ENCODE results near the gene C1orf115.

C1orf115 gene

GRCh38 chr1:220695426-220695825 lies 5.3 kb downstream of the C1orf115 start:
- no peak overlapping the region for H3K4me3 ChIP-seq
- H3K27ac ChIP-seq = no peak overlapping the region
- no peak for TF ChIP-seq CTCF (IDR thresholded peaks at IDR 0.05)
- no peak for DNase-seq
- peaks cover 0 to 10% (median 4%) of the 10 kb centered on the region in 4 donors for H3K4me1 ChIP-seq
- H3K36me3 ChIP-seq = peaks cover 0 to 18% (median 5%) of the 10 kb centered on the region in 3 donors
- H3K27me3 ChIP-seq = no peaks in the 10 kb centered on the region
- no peaks in the 10 kb centered on the region for H3K9me3 ChIP-seq
- intact Hi-C loops (cut with DNase I; ENCODE audit: low total_unique reads) = no loop called here

GRCh38 chr1:220696226-220696862 lies 6.2 kb downstream of the C1orf115 start:
- intact Hi-C loops (cut with DNase I; ENCODE audit: low total_unique reads) = no loop called here
- Histone ChIP-seq H3K27ac (no peak overlapping the region), H3K9me3 (no peaks in the 10 kb centered on the region), H3K4me3 (no peak overlapping the region), H3K4me1 (peaks cover 0 to under 1% (median under 1%) of the 10 kb centered on the region in 4 donors), H3K27me3 (no peaks in the 10 kb centered on the region), H3K36me3 (peaks cover 0 to 18% (median 5%) of the 10 kb centered on the region in 3 donors)
- no peak for DNase-seq
- no peak for TF ChIP-seq CTCF (IDR thresholded peaks at IDR 0.05)

GRCh38 chr1:220696863-220697231 lies 6.7 kb downstream of the C1orf115 start:
- no peak for DNase-seq
- Histone ChIP-seq H3K27ac (no peak overlapping the region), H3K36me3 (peaks cover 0 to 18% (median 5%) of the 10 kb centered on the region in 3 donors), H3K9me3 (no peaks in the 10 kb centered on the region), H3K4me3 (no peak overlapping the region), H3K27me3 (no peaks in the 10 kb centered on the region), H3K4me1 (no peaks in the 10 kb centered on the region)
- no peak for TF ChIP-seq CTCF (IDR thresholded peaks at IDR 0.05)
- intact Hi-C loops (cut with DNase I; ENCODE audit: low total_unique reads) = no loop called here

GRCh38 chr1:220697326-220697725 lies 7.2 kb downstream of the C1orf115 start:
- Histone ChIP-seq H3K9me3 (no peaks in the 10 kb centered on the region), H3K4me3 (no peak overlapping the region), H3K27ac (no peak overlapping the region), H3K36me3 (peaks cover 0 to 18% (median 5%) of the 10 kb centered on the region in 3 donors), H3K4me1 (no peaks in the 10 kb centered on the region), H3K27me3 (no peaks in the 10 kb centered on the region)
- intact Hi-C loops (cut with DNase I; ENCODE audit: low total_unique reads) = no loop called here
- TF ChIP-seq CTCF (IDR thresholded peaks at IDR 0.05) = no peak
- no peak for DNase-seq

- no peak for DNase-seq
- no peak overlapping the region for H3K4me3 ChIP-seq
- no peaks in the 10 kb centered on the region for H3K9me3 ChIP-seq
- peaks cover 0 to 18% (median 5%) of the 10 kb centered on the region in 3 donors for H3K36me3 ChIP-seq
- intact Hi-C loops (cut with DNase I; ENCODE audit: low total_unique reads) = no loop called here
- no peak for TF ChIP-seq CTCF (IDR thresholded peaks at IDR 0.05)
- no peak overlapping the region for H3K27ac ChIP-seq
- no peaks in the 10 kb centered on the region for H3K27me3 ChIP-seq
- H3K4me1 ChIP-seq = no peaks in the 10 kb centered on the region
Observed at GRCh38 chr1:220698607-220699016, 8.4 kb downstream of the C1orf115 start.

Measured in tibial artery (tissue), 4 donors.